Hematopoietic multipotent progenitor cell treated with erythropoietin and hydrocortisone succinate and interleukin-3 and kit ligand, for 6 days (in vitro differentiated cells): Measurements from ENCODE around the gene CD55.
A peak's percentile ranks its signal among the peaks of the same experiment; 100 is the strongest.
"Not testable (repeated sequence)": the region's sequence is repeated elsewhere in the genome, so short reads cannot be mapped to it uniquely, and the experiment has no call there.

Source experiments
- DNase-seq: peaks from one replicate; pipeline ENCODE4 v3.0.0-alpha.2; 2015

CD55 gene

GRCh38 chr1:207306023-207306422 is 15.5 kb upstream of the CD55 start:
- no peak for DNase-seq

GRCh38 chr1:207306603-207307002 is 14.9 kb upstream of the CD55 start:
- no peak for DNase-seq

- DNase-seq = peak; percentile 35
Measured at GRCh38 chr1:207308451-207309190, 12.9 kb upstream of the CD55 start.

DNA sequence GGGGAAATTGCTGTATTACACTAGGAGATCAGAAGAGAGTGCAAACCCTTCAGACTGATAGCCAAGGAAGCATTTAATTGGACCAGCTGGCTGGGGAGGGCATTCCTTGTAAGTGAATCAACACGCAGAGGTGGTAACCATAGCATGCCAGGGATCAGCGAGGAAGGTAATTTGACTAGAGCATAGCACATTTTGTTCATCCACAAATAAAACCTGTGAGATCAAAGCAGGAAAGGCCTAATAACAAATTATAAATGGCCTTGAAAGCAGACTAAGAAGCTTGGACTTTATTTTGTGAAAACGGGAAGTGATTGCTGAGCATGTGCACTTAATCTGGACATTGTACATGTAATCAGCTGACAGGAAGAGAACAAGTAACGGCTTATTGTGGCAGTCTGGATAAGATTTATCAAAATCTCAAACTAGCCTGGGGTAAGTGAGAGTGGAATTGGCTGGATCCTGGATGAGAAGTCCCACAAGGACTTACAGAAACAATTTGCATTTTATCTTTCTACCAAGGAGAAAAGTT is 11.7 kb upstream of the CD55 start:
- peak; percentile 77 for DNase-seq

- DNase-seq = no peak
Measured at GRCh38 chr1:207311888-207312603, 9.4 kb upstream of the CD55 start.

GRCh38 chr1:207312604-207312920 is 8.9 kb upstream of the CD55 start:
- DNase-seq = no peak

GRCh38 chr1:207313131-207313530 is 8.3 kb upstream of the CD55 start:
- no peak for DNase-seq

DNA sequence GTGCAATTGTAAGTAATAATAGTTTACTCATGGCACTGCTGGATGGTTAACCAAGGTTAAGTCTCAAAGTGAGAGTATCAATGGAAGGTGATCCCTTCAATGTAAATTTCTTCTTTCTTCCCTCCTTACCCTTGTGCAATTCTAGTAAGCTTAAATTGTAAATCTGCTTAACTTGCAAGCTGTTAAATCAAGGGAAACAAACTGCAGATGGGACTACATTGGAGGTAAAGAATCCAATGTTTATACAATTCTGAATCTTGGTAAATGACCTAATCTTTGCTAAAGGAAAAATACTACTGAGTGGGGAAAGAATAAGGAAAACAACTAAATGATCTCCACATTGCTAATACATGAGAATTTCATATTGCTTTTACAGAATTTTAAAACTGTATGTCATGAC is 6.7 kb upstream of the CD55 start:
- DNase-seq = no peak

GRCh38 chr1:207315435-207315834 is 6.0 kb upstream of the CD55 start:
- DNase-seq = no peak

DNA sequence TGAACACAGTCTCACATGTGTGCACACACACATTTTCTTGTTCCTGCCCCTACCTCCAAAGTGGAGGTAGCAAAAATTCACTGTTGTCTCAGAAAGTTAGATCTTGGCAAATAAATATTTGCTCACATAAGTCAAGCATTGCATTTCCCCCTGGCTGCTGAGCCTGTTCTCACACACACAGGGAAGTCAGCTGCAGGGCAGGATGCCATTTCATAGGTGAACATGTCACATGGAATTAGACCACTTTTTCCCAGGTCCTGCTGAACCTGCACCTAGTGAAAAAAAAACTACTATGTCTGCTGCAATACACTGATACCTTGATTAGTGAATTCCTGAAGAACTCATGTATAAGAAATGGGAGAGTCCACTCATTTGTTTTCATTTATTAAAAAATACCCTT is 5.3 kb upstream of the CD55 start:
- peak; percentile 27 for DNase-seq

GRCh38 chr1:207316622-207317391 is 4.7 kb upstream of the CD55 start:
- peak; percentile 80 for DNase-seq

DNA sequence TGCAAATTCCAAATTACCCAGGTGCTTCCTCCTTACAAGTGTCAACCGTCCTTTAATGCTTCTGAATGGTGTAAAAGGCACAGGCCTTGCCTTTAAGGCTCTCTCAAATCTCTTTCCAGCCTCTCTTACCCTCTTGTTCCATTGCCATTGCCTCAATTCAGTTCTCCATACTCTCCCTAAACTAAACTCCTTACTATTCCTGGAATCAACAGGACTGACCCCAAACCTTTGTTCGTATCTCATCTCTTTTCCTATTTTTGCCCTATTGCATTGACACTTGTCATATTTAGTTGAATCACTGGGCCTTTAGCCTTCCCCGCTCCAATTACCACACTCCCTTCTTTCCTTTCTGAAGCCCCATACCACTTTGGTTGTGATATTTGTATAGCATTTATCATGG is 3.9 kb upstream of the CD55 start:
- DNase-seq = peak; percentile 17

GRCh38 chr1:207318072-207318619 is 3.3 kb upstream of the CD55 start:
- peak; percentile 49 for DNase-seq

DNA sequence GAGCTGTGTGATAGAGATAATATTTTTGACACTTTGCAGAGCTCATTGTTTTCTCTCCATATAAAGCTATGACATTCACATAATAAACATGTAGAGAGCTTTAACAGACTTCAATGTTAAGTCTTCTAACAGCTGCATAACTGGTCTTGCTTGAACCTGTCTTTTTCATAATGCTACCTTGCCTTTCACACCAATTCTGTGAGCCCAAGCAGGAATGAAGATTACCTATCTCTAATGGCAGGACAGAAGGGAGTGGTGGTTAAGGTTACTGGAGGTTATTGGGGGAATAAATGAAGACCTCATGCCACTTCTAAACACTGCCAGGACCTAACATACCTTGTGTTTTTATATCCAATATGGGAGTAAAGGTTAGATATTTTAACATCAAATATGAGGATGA is 2.3 kb upstream of the CD55 start:
- peak; percentile 18 for DNase-seq

GRCh38 chr1:207320105-207320504 is 1.4 kb upstream of the CD55 start:
- not testable (repeated sequence) for DNase-seq

DNA sequence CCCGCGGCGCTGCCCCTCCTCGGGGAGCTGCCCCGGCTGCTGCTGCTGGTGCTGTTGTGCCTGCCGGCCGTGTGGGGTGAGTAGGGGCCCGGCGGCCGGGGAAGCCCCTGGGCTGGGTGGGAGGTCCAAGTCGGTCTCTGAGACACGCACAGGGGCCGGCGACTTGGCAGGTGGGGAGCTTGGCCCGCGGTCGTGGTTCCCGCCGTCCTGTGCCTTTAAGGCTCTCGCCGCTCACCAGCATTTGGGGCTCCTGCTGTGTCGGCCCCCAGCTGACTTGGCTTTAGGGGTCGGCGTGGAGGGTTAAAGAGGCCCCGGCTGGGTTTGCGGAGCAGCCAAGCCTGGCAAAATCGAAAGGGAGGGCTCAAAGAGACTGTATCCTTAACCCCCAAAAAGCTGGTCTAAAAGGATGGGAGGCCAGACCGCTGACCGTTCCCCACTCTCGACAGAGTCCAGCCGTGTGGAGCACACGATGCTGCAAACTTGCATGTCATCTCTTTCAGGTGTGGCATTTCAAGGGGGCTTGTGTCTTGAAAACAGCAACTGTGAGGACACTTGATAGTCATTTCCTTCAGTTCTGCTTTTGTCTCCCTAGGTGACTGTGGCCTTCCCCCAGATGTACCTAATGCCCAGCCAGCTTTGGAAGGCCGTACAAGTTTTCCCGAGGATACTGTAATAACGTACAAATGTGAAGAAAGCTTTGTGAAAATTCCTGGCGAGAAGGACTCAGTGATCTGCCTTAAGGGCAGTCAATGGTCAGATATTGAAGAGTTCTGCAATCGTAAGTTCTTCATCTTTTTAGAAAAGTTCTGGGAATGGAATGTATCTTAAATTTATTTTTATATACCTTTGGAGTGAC is 540 bp downstream of the CD55 start:
- DNase-seq = peak; percentile 52

- no peak for DNase-seq
Measured at GRCh38 chr1:207323425-207324225, 2.1 kb downstream of the CD55 start.

- DNase-seq = peak; percentile 35
Measured at GRCh38 chr1:207328004-207328403, 6.5 kb downstream of the CD55 start.

- DNase-seq = no peak
Measured at GRCh38 chr1:207328908-207329440, 7.5 kb downstream of the CD55 start.

DNA sequence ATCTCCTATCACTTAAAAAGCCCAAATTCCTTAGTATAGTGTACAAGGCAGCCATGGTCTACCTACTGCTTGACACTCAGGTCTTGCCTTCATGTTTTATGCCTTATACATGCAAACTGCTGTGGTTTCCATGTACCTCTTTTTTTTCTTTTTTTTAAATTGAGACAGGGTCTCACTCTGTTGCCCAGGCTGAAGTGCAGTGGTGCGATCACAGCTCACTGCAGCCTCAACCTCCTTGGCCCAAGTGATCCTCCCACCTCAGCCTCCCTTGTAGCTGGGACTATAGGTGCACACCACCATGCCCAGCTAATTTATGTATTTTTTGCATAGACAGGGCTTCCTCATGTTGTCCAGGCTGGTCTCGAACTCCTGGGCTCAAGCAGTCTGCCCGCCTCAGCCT is 8.0 kb downstream of the CD55 start:
- no peak for DNase-seq

GRCh38 chr1:207330011-207330710 is 8.7 kb downstream of the CD55 start:
- no peak for DNase-seq
